ENCODE results near the gene CLASRP. TPM values are rescaled to one million over a fixed set of nuclear protein-coding genes. Genes with fewer than 3 reads are reported as not detected.

Gene CLASRP
- total RNA-seq, 1 donor from 2014 or later: 119 TPM

- no peak for DNase-seq (ENCODE audit: low read depth, low spot score)
- TF ChIP-seq, protein P1, sequence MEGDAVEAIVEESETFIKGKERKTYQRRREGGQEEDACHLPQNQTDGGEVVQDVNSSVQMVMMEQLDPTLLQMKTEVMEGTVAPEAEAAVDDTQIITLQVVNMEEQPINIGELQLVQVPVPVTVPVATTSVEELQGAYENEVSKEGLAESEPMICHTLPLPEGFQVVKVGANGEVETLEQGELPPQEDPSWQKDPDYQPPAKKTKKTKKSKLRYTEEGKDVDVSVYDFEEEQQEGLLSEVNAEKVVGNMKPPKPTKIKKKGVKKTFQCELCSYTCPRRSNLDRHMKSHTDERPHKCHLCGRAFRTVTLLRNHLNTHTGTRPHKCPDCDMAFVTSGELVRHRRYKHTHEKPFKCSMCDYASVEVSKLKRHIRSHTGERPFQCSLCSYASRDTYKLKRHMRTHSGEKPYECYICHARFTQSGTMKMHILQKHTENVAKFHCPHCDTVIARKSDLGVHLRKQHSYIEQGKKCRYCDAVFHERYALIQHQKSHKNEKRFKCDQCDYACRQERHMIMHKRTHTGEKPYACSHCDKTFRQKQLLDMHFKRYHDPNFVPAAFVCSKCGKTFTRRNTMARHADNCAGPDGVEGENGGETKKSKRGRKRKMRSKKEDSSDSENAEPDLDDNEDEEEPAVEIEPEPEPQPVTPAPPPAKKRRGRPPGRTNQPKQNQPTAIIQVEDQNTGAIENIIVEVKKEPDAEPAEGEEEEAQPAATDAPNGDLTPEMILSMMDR (conservative IDR thresholded peaks at IDR 0.05): no peak
- Mint-ChIP-seq H3K27ac (ENCODE audit: unreplicated experiment) (no peak overlapping the region), H3K27me3 (ENCODE audit: low read depth) (no peaks in the 10 kb centered on the region), H3K4me3 (peak overlapping the region; percentile 32), H3K36me3 (ENCODE audit: low read depth) (no peaks in the 10 kb centered on the region), H3K4me1 (peaks cover 61% of the 10 kb centered on the region), H3K9me3 (no peaks in the 10 kb centered on the region)
Measured at GRCh38 chr19:45100846-45101252, 62.0 kb downstream of the CLASRP start.

DNA sequence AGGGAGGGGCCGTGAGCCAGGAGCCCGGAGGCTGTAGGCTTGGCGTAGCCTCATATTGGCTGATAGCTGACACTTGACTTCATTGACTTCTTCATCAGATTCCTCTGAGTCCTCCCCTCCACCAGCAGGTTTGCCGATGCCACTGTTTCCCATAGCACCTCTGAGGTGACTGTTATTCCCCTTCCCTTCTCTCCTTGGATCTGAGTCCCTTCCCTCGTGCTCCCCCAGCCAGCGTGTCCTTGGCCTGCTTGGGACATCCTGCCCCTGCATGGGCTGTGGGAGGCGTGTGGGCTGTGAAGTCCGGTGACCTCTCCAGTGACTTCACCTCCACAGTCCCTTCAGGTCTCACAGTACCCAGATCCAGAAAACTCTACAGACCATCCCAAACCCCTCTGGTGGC lies 63.0 kb downstream of the CLASRP start:
- Mint-ChIP-seq H3K27ac (ENCODE audit: unreplicated experiment) (no peak overlapping the region), H3K4me1 (peaks cover 51% of the 10 kb centered on the region), H3K4me3 (no peak overlapping the region), H3K27me3 (ENCODE audit: low read depth) (no peaks in the 10 kb centered on the region), H3K9me3 (no peaks in the 10 kb centered on the region), H3K36me3 (ENCODE audit: low read depth) (no peaks in the 10 kb centered on the region)
- TF ChIP-seq, protein P1 (conservative IDR thresholded peaks at IDR 0.05): no peak
- DNase-seq (ENCODE audit: low read depth, low spot score): no peak

DNA sequence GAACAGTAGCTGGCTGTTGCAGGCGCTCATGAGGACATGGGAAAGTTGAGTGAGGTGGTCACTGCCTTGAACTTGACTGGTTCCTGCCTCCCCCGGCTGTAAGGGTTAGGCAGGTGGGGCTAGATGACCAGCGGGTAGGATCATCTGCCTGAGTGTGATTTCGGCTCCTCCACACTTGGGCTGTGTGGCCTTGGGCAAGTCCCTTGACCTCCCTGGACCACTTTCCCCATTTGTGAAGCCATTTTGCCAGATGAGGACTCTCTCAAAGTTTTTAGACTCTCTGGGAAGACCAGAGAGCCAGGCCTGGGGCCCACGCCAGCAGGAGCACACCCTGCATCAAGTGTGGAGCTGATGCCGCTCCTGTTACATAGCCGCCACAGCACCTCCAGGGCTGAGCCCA lies 63.6 kb downstream of the CLASRP start:
- Mint-ChIP-seq H3K9me3 (no peaks in the 10 kb centered on the region), H3K27me3 (ENCODE audit: low read depth) (no peaks in the 10 kb centered on the region), H3K36me3 (ENCODE audit: low read depth) (no peaks in the 10 kb centered on the region), H3K4me1 (peaks cover 47% of the 10 kb centered on the region), H3K4me3 (no peak overlapping the region), H3K27ac (ENCODE audit: unreplicated experiment) (no peak overlapping the region)
- DNase-seq (ENCODE audit: low read depth, low spot score): no peak
- TF ChIP-seq, protein P1 (conservative IDR thresholded peaks at IDR 0.05): no peak

DNA sequence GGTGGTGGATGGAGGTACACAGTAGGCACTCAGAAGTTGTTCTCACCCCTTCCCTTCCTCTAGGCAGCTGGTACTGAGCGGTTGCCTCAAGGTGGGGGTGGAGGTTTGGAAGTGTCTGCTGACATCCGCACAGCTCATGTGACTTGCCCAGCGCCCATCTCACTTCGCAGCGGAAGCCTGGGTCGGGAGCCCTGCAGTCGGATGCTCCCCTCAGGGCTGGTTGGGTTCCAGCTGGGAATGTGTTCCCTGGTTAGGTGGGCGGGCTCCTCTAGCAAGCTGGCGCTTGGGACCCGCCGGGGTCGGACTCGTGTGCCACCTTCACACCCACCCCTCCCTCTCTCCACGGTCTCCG lies 64.3 kb downstream of the CLASRP start:
- no peak for DNase-seq (ENCODE audit: low read depth, low spot score)
- H3K27me3 Mint-ChIP-seq (ENCODE audit: low read depth): no peaks in the 10 kb centered on the region
- TF ChIP-seq, protein P1 (conservative IDR thresholded peaks at IDR 0.05): no peak
- H3K4me3 Mint-ChIP-seq: no peak overlapping the region
- peaks cover 43% of the 10 kb centered on the region for H3K4me1 Mint-ChIP-seq
- no peak overlapping the region for H3K27ac Mint-ChIP-seq (ENCODE audit: unreplicated experiment)
- no peaks in the 10 kb centered on the region for H3K36me3 Mint-ChIP-seq (ENCODE audit: low read depth)
- no peaks in the 10 kb centered on the region for H3K9me3 Mint-ChIP-seq

DNA sequence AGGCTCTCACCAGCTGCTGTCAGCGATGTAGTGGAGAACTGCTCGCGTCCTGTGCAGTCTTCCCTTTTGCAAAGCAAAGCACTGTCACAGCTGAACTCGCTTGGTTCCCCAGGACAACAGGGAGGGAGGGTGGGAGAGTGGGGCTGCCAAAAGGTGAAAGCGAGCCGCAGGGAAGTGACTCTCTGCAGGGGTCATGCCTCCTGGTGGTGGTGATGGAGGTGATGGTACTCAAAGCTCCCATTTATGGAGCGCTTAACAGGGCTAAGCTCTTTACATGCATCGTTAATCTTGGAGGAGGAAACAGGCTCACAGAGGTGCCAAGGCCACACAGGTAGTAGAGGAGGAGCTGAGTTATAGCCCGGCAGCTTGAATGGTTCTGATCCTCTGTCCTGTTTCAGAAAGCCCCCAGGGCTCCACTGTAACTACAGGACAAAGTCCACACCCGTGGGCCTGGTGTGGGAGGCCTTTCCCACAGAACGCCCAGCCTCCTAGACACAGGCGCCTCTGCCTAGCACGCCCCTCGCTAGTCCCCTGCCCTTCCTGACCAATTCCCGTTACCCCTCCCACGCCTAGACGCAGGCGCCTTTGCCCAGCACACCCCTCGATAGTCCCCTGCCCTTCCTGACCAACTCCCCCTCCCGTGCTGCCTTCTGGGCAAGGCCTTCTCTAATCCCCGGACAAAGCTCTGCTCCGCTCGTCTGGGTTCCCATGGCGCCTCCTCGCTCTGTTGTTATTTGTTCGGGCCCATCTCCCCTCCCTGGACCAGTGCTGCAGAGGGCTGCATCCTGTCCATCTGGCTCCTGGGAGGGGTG lies 64.9 kb downstream of the CLASRP start:
- Mint-ChIP-seq H3K4me3 (peak overlapping the region; percentile 34), H3K9me3 (no peaks in the 10 kb centered on the region), H3K27me3 (ENCODE audit: low read depth) (no peaks in the 10 kb centered on the region), H3K27ac (ENCODE audit: unreplicated experiment) (peak overlapping the region; percentile 93), H3K36me3 (ENCODE audit: low read depth) (no peaks in the 10 kb centered on the region), H3K4me1 (peaks cover 37% of the 10 kb centered on the region)
- TF ChIP-seq, protein P1 (conservative IDR thresholded peaks at IDR 0.05): no peak
- no peak for DNase-seq (ENCODE audit: low read depth, low spot score)
